HEK293T (cell line): ENCODE data around the gene HSPG2.

Experiments
- CTCF ChIA-PET: fragments of 350-600 bp; formaldehyde crosslinking; extraction: SDS; loops from one replicate; lab custom pipeline; 2021; ENCODE audit warnings: antibody characterized with exemption, inconsistent platforms; lab: Yijun Ruan, JAX
- POLR2A ChIA-PET: fragments of 350-600 bp; formaldehyde crosslinking; extraction: SDS; loops from one replicate; lab custom pipeline; 2020; ENCODE audit warnings: antibody characterized with exemption, inconsistent platforms; lab: Yijun Ruan, JAX
- DNase-seq: peaks from one replicate; pipeline ENCODE4 v3.0.0; 2012; ENCODE audit warnings: mixed read lengths; ENCODE audit errors: extremely low spot score
- ARNT ChIP-seq: fragments of 450-650 bp; IDR thresholded peaks from 2 replicates; pipeline ENCODE4 v1.6.1; 2017; ENCODE audit warnings: mild to moderate bottlenecking
- BHLHE40 ChIP-seq: fragments of 450-650 bp; IDR thresholded peaks from 2 replicates; pipeline ENCODE4 v1.6.1; 2016; ENCODE audit warnings: mild to moderate bottlenecking, moderate library complexity, borderline replicate concordance
- CTBP1 ChIP-seq: fragments of 450-650 bp; IDR thresholded peaks from 2 replicates; pipeline ENCODE4 v1.6.1; 2016; ENCODE audit warnings: borderline replicate concordance
- ELF4 ChIP-seq: fragments of 450-650 bp; IDR thresholded peaks from 2 replicates; pipeline ENCODE4 v1.6.1; 2017; ENCODE audit warnings: antibody characterized with exemption
- FOXA1 ChIP-seq: fragments of 450-650 bp; IDR thresholded peaks from 2 replicates; pipeline ENCODE4 v1.6.1; 2016; ENCODE audit warnings: mild to moderate bottlenecking
- FOXK2 ChIP-seq: fragments of 450-650 bp; IDR thresholded peaks from 2 replicates; pipeline ENCODE4 v1.6.1; 2016; ENCODE audit warnings: mild to moderate bottlenecking
- FOXM1 ChIP-seq: fragments of 450-650 bp; IDR thresholded peaks from 2 replicates; pipeline ENCODE4 v1.6.1; 2017; ENCODE audit warnings: mild to moderate bottlenecking, borderline replicate concordance
- HDGF ChIP-seq: fragments of 450-650 bp; IDR thresholded peaks from 2 replicates; pipeline ENCODE4 v1.6.1; 2017; ENCODE audit warnings: antibody characterized with exemption, borderline replicate concordance
- L3MBTL2 ChIP-seq: fragments of 450-650 bp; conservative IDR thresholded peaks from 2 replicates; pipeline ENCODE4 v1.6.1; 2016; ENCODE audit warnings: mild to moderate bottlenecking
- LEF1 ChIP-seq: fragments of 450-650 bp; IDR thresholded peaks from 2 replicates; pipeline ENCODE4 v1.6.1; 2017; ENCODE audit warnings: mild to moderate bottlenecking, borderline replicate concordance
- NFRKB ChIP-seq: fragments of 450-650 bp; IDR thresholded peaks from 2 replicates; pipeline ENCODE4 v1.6.1; 2016; ENCODE audit warnings: mild to moderate bottlenecking, moderate library complexity
- SP1 ChIP-seq: fragments of 450-650 bp; IDR thresholded peaks from 2 replicates; pipeline ENCODE4 v1.6.1; 2017
- SUZ12 ChIP-seq: fragments of 450-650 bp; IDR thresholded peaks from 2 replicates; pipeline ENCODE4 v1.6.1; 2016; ENCODE audit warnings: mild to moderate bottlenecking
- TARDBP ChIP-seq: fragments of 450-650 bp; IDR thresholded peaks from 2 replicates; pipeline ENCODE4 v1.6.1; 2016
- ZNF384 ChIP-seq: fragments of 450-650 bp; IDR thresholded peaks from 2 replicates; pipeline ENCODE4 v1.6.1; 2016
- TF ChIP-seq, protein P1 (sequence below): fragments of 450-650 bp; IDR thresholded peaks from 2 replicates; pipeline ENCODE4 v1.6.1; 2016

The HSPG2 gene

GRCh38 chr1:21927533-21928237 is 9.4 kb downstream of the HSPG2 start:
- POLR2A ChIA-PET: no interaction called here
- TF ChIP-seq, protein P1, sequence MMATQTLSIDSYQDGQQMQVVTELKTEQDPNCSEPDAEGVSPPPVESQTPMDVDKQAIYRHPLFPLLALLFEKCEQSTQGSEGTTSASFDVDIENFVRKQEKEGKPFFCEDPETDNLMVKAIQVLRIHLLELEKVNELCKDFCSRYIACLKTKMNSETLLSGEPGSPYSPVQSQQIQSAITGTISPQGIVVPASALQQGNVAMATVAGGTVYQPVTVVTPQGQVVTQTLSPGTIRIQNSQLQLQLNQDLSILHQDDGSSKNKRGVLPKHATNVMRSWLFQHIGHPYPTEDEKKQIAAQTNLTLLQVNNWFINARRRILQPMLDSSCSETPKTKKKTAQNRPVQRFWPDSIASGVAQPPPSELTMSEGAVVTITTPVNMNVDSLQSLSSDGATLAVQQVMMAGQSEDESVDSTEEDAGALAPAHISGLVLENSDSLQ: no peak
- no peak for TF ChIP-seq LEF1
- no peak for TF ChIP-seq TARDBP
- no peak for TF ChIP-seq ARNT
- no peak for TF ChIP-seq SP1
- no peak for TF ChIP-seq ELF4
- TF ChIP-seq SUZ12: no peak
- TF ChIP-seq CTBP1: no peak
- no peak for TF ChIP-seq BHLHE40
- no peak for TF ChIP-seq NFRKB
- no peak for TF ChIP-seq HDGF
- no peak for TF ChIP-seq ZNF384
- no peak for TF ChIP-seq FOXM1
- CTCF ChIA-PET: no interaction called here
- no peak for DNase-seq

DNA sequence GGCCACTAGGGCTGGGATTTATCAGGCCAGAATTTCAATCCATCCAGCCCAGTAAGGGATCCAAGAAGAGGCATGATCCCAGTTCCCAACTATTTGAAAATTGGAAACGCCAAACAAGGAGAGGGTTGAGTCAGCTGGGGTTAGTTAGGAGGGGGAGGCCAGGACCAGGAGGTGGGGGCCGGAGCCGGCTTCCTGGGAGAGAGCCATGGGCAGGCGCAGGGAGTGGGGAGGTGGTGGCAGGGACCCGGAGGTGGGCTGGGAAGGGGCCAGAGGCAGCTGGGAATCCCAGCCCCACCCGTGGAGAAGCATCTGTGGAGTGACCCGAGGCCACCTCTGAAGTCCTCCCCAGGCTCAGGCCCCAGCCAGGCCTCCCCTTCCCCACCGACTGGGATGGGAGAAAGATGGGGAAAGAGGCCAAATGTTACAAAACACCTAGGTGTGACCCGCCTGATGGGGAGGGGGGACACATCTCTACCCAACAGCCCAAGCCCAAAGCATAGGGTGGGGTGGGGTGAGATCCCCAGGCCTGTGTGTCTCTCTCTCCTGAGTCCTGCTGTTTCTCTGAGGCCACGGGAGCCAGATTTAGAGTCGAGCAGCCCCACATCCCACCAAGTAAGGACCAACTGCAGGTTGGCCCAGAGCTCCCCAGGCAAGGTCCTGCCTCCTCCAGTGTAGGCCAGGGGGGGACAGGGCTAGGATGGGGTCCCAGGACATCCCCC is 10.1 kb downstream of the HSPG2 start:
- TF ChIP-seq FOXA1 (no peak), ARNT (no peak), FOXM1 (no peak)
- ChIA-PET POLR2A (no interaction called here), CTCF (no interaction called here)
- DNase-seq: no peak

DNA sequence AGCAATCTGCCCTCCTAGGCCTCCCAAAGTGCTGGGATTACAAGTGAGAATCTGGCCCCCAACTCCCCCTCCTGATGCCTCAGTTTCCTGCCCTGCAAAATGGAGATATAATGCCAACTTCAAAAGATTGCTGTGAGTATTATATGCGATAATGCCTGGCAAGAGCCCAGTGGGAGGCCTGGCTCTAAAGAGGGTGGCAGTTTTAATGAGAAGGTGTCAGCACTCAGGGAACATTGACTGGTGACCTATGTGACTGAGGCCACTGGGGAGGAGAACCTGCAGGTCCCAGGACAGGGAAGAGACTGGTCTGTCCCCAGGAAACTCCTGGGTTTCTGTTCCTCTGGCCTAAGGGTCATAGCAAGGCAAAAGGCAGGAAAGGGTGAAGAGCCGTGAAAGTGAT is 11.0 kb downstream of the HSPG2 start:
- no peak for DNase-seq
- no peak for TF ChIP-seq BHLHE40
- no peak for TF ChIP-seq SUZ12
- TF ChIP-seq SP1: no peak
- TF ChIP-seq TARDBP: no peak
- no peak for TF ChIP-seq FOXK2
- no peak for TF ChIP-seq LEF1
- TF ChIP-seq CTBP1: no peak
- no peak for TF ChIP-seq ZNF384
- no peak for TF ChIP-seq FOXM1
- TF ChIP-seq ARNT: no peak
- TF ChIP-seq, protein P1: no peak
- TF ChIP-seq ELF4: no peak
- no peak for TF ChIP-seq NFRKB
- no peak for TF ChIP-seq FOXA1
- no peak for TF ChIP-seq L3MBTL2
- TF ChIP-seq HDGF: no peak
- CTCF ChIA-PET: no interaction called here
- POLR2A ChIA-PET: no interaction called here

DNA sequence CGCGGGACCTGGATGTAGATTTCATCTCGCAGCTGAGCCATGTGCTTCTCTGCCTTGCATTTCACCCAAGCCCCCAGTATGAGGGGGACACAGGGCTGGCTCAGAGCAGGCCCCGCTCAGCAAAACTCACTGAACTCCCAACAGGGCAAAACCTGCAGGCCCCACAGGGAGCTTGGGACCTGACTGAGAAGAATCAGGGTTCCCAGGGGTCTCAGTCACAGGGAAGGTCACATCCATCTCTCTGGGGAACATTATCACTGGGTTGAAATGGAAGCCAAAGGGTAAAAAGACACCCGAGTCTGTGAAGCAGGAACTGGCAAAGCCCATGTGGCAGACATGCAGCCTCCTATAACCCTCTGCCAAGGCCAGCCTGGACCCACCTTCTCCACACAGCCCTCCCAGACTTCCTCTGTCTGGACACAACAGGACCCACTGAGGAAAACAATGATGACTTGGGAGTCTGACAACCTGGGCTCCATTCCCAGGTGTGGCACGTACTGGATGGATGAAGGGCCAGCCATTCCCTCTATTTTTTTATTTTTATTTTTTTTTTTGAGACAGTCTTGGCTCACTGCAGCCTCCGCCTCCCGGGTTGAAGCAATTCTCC is 11.7 kb downstream of the HSPG2 start:
- TF ChIP-seq FOXK2: no peak
- ChIA-PET CTCF (no interaction called here), POLR2A (no interaction called here)
- no peak for DNase-seq

DNA sequence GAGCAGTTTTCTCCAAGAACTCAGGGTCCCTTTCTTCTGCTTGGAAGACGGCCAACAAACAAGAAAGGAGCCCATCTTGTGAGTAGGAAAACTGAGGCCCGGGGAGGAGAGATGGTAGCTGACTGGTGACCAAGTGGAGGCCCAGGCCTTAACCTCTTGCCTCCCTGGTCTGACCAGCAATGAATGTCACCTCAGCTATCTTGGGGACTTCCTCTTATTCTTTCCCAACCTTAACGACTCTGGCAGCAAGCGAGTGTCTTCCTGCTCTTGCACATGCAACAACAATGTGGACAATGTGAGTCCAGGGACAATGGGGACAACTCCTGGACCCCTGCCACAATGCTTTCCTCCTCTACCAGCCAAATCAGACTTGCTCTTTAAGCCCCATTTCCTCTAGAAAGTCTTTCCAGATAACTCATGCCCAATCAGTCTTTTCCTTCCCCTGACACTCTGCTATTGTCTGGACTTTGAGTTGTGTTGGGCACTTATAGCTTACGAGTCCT is 12.6 kb downstream of the HSPG2 start:
- no peak for DNase-seq
- POLR2A ChIA-PET: no interaction called here
- CTCF ChIA-PET: no interaction called here
- TF ChIP-seq LEF1 (no peak), ZNF384 (no peak), HDGF (no peak), L3MBTL2 (no peak), FOXM1 (no peak), ARNT (no peak), FOXA1 (no peak), SUZ12 (no peak), FOXK2 (no peak), CTBP1 (no peak), SP1 (no peak), ELF4 (no peak), NFRKB (no peak), TARDBP (no peak)
- TF ChIP-seq, protein P1: no peak
